A673 (cell line): ENCODE measurements around the gene ITGB2. TPM values are rescaled to one million over a fixed set of nuclear protein-coding genes. Genes with fewer than 3 reads are reported as not detected.

Experiments
- BruUV-seq: library from RNA; stranded (reverse); fragments of 400-500 nt; replicated peaks from 2 replicates; lab custom pipeline; 2021; lab: Mats Ljungman, UMichigan
- CTCF ChIA-PET: fragments of 300-600 bp; sonication (Branson Sonifier 250); formaldehyde crosslinking; loops from one replicate; lab custom pipeline; 2022; ENCODE audit warnings: antibody characterized with exemption; lab: Charles Lee
- POLR2A ChIA-PET: fragments of 300-600 bp; sonication (Branson Sonifier 250); formaldehyde crosslinking; loops from one replicate; lab custom pipeline; 2022; ENCODE audit warnings: antibody characterized with exemption; ENCODE audit not compliant: low non-redundant PET; lab: Charles Lee
- DNase-seq: peaks from one replicate; pipeline ENCODE4 v3.0.0-alpha.2; 2015; ENCODE audit warnings: low spot score
- H3K27ac ChIP-seq: fragments of 200-600 bp; sonication (generic); 2 replicates; pipeline ENCODE4 v1.5.1; 2016; ENCODE audit warnings: mixed run types, low read depth, mild to moderate bottlenecking, mixed read lengths, antibody characterized with exemption, low read length; ENCODE audit not compliant: poor library complexity, severe bottlenecking
- H3K27me3 ChIP-seq: fragments of 200-600 bp; sonication (generic); replicated peaks from 2 replicates; pipeline ENCODE4 v1.6.1; 2017; ENCODE audit warnings: mixed run types, low read depth, mild to moderate bottlenecking, mixed read lengths, antibody characterized with exemption, low read length; ENCODE audit not compliant: insufficient read depth, poor library complexity
- H3K36me3 ChIP-seq: fragments of 200-600 bp; sonication (generic); 2 replicates; pipeline ENCODE4 v1.6.1; 2016; ENCODE audit warnings: mixed run types, mild to moderate bottlenecking, mixed read lengths, antibody characterized with exemption, low read length; ENCODE audit not compliant: insufficient read depth, poor library complexity, severe bottlenecking
- H3K4me1 ChIP-seq: fragments of 200-600 bp; sonication (generic); 2 replicates; pipeline ENCODE4 v1.6.1; 2017; ENCODE audit warnings: mixed run types, mild to moderate bottlenecking, mixed read lengths, antibody characterized with exemption, low read length; ENCODE audit not compliant: insufficient read depth, poor library complexity, severe bottlenecking
- H3K4me3 ChIP-seq: fragments of 200-600 bp; sonication (generic); 2 replicates; pipeline ENCODE4 v1.5.1; 2016; ENCODE audit warnings: low read depth, mixed run types, mild to moderate bottlenecking, mixed read lengths, low read length; ENCODE audit not compliant: poor library complexity, severe bottlenecking
- H3K9me3 ChIP-seq: fragments of 200-600 bp; sonication (generic); 2 replicates; pipeline ENCODE4 v1.6.1; 2016; ENCODE audit warnings: mixed run types, low read depth, mild to moderate bottlenecking, mixed read lengths, antibody characterized with exemption, low read length; ENCODE audit not compliant: poor library complexity, severe bottlenecking
- EZH2 ChIP-seq: fragments of 200-600 bp; sonication (generic); IDR thresholded peaks from 2 replicates; pipeline ENCODE4 v1.6.1; 2017; ENCODE audit warnings: borderline replicate concordance, low read depth, mild to moderate bottlenecking, mixed read lengths, antibody characterized with exemption, low read length; ENCODE audit not compliant: poor library complexity, severe bottlenecking
- intact Hi-C: fragments of 100-400 bp; cut with micrococcal nuclease; formaldehyde crosslinking; loops from one replicate; pipeline ENCODE4 v1.10.0; 2022; ENCODE audit not compliant: unreplicated experiment
- total RNA-seq: library from RNA; stranded (reverse); gene quantifications from 2 replicates; pipeline ENCODE4 v1.2.3, GENCODE V29; 2021
- TF ChIP-seq, protein P1 (sequence below): fragments of 300-800, 200-600 bp; sonication (generic); conservative IDR thresholded peaks from 2 replicates; pipeline ENCODE4 v1.5.1; 2017; ENCODE audit warnings: low read depth, mild to moderate bottlenecking, antibody characterized with exemption, low read length, moderate library complexity, mixed read lengths

Gene ITGB2
- total RNA-seq, 1 experiment from 2014 or later = 5.0 TPM

- ChIA-PET POLR2A (no interaction called here), CTCF (interaction anchor here (1.2 to 1.5 kb wide), 2 partner anchors 176 to 185 kb away, joined by 4 read pairs; no protein-coding TSS in a partner anchor)
- no peak overlapping the region for H3K27ac ChIP-seq
- peaks cover 78% of the 10 kb centered on the region for H3K36me3 ChIP-seq
- DNase-seq = no peak
- no TSS peak for BruUV-seq
- no peaks in the 10 kb centered on the region for H3K27me3 ChIP-seq
- intact Hi-C loops = no loop called here
- H3K4me1 ChIP-seq = peaks cover 35% of the 10 kb centered on the region
- no peak overlapping the region for H3K4me3 ChIP-seq
- TF ChIP-seq, protein P1, sequence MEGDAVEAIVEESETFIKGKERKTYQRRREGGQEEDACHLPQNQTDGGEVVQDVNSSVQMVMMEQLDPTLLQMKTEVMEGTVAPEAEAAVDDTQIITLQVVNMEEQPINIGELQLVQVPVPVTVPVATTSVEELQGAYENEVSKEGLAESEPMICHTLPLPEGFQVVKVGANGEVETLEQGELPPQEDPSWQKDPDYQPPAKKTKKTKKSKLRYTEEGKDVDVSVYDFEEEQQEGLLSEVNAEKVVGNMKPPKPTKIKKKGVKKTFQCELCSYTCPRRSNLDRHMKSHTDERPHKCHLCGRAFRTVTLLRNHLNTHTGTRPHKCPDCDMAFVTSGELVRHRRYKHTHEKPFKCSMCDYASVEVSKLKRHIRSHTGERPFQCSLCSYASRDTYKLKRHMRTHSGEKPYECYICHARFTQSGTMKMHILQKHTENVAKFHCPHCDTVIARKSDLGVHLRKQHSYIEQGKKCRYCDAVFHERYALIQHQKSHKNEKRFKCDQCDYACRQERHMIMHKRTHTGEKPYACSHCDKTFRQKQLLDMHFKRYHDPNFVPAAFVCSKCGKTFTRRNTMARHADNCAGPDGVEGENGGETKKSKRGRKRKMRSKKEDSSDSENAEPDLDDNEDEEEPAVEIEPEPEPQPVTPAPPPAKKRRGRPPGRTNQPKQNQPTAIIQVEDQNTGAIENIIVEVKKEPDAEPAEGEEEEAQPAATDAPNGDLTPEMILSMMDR = no peak
- TF ChIP-seq EZH2 = no peak
- no peaks in the 10 kb centered on the region for H3K9me3 ChIP-seq
Measured at GRCh38 chr21:44952929-44953627, 32.4 kb upstream of the ITGB2 start.

DNA sequence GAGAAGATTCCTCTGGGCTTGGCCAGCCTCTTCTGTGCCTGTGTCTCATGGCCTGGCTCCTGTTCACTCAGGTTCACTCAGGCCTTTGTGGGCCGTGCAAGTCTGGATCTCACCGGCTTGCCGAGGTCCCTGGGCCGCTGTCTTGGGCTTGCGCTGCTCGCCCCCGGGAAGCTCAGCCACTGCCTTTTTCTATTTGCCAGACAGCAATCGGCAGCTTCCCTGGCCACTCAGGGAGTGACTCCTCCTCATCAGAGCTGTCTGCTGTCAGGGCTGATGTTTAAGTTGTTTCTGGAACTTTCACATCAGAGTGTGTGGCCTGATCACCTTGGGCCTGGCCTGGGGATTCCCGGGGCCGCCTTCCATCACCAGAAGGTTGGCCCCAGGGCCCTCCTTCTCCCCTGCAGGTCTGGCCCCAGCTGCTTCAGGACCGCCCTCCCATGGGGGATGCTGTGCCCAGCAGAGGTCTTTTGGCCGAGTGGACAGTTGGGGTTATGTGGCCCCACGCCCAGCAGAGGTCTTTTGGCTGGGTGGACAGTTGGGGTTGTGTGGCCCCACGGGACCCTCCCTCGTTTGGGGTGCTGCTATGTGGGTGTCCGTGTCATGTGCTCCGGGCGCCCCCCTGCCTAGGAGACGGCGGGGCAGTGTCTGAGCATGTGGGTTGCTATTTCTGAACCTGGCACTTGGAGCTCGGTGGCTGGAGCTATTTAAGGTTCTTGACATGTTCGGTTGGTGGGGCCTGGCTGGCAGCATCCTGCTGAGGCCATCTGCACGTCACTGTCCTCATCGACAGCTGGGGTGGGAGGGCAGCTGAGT is 31.6 kb upstream of the ITGB2 start:
- intact Hi-C loops = no loop called here
- peaks cover 78% of the 10 kb centered on the region for H3K36me3 ChIP-seq
- no peak overlapping the region for H3K4me3 ChIP-seq

GRCh38 chr21:44951186-44951915 is 30.7 kb upstream of the ITGB2 start:
- Histone ChIP-seq H3K9me3 (no peaks in the 10 kb centered on the region), H3K27ac (no peak overlapping the region), H3K36me3 (peaks cover 77% of the 10 kb centered on the region), H3K4me3 (no peak overlapping the region), H3K4me1 (peaks cover 26% of the 10 kb centered on the region), H3K27me3 (no peaks in the 10 kb centered on the region)
- CTCF ChIA-PET = no interaction called here
- no TSS peak for BruUV-seq
- TF ChIP-seq, protein P1 = no peak
- TF ChIP-seq EZH2 = no peak
- intact Hi-C loops = no loop called here
- POLR2A ChIA-PET = no interaction called here
- DNase-seq = no peak

More for the DNA sequence above, 31.6 kb upstream of the ITGB2 start:
- no peaks in the 10 kb centered on the region for H3K27me3 ChIP-seq
- DNase-seq = no peak
- no peaks in the 10 kb centered on the region for H3K9me3 ChIP-seq
- H3K27ac ChIP-seq = no peak overlapping the region
- ChIA-PET POLR2A (no interaction called here), CTCF (interaction anchor here (1.5 kb wide), 1 partner anchor 176 kb away, joined by 4 read pairs; no protein-coding TSS in a partner anchor)
- TF ChIP-seq EZH2 = no peak
- peaks cover 28% of the 10 kb centered on the region for H3K4me1 ChIP-seq
- no TSS peak for BruUV-seq
